Measurements from ENCODE around the gene TENM3.

Gene TENM3

GRCh38 chr4:182555997-182556418, 312.8 kb downstream of the TENM3 start:
- no peak for TF ChIP-seq CTCF (IDR thresholded peaks at IDR 0.05; ENCODE audit: low read depth, low read length, poor library complexity, severe bottlenecking)
- H3K9me3 ChIP-seq (ENCODE audit: control insufficient read depth, insufficient read depth, low read length), result no peaks in the 10 kb centered on the region
- no peaks in the 10 kb centered on the region for H3K79me2 ChIP-seq (ENCODE audit: control insufficient read depth, low read length)
- H3K4me1 ChIP-seq (ENCODE audit: control insufficient read depth, low read length), result no peaks in the 10 kb centered on the region
- no peaks in the 10 kb centered on the region for H3F3A ChIP-seq (ENCODE audit: control insufficient read depth, insufficient read depth)
- no peak overlapping the region for H3K4me2 ChIP-seq (ENCODE audit: low read length)
- no peaks in the 10 kb centered on the region for H4K20me1 ChIP-seq (ENCODE audit: control insufficient read depth, insufficient read depth, low read depth, low read length)
- no peaks in the 10 kb centered on the region for H3K36me3 ChIP-seq (ENCODE audit: control insufficient read depth, low read length)
- no peaks in the 10 kb centered on the region for H3K9me2 ChIP-seq (replicated peaks; ENCODE audit: control insufficient read depth, low read length)
- no peaks in the 10 kb centered on the region for H3K27me3 ChIP-seq (ENCODE audit: control insufficient read depth, low read length)
- no peak overlapping the region for H3K4me3 ChIP-seq (ENCODE audit: low read length)
- no peak overlapping the region for H3K27ac ChIP-seq (ENCODE audit: low read depth, low read length)

GRCh38 chr4:182556580-182556979, 313.4 kb downstream of the TENM3 start:
- no peak overlapping the region for H3K27ac ChIP-seq (ENCODE audit: low read depth, low read length)

GRCh38 chr4:182560358-182560757, 317.2 kb downstream of the TENM3 start:
- Histone ChIP-seq H3K79me2 (ENCODE audit: control insufficient read depth, low read length) (no peaks in the 10 kb centered on the region), H3F3A (ENCODE audit: control insufficient read depth, insufficient read depth) (no peaks in the 10 kb centered on the region), H3K27me3 (ENCODE audit: control insufficient read depth, low read length) (no peaks in the 10 kb centered on the region), H3K9me3 (ENCODE audit: control insufficient read depth, insufficient read depth, low read length) (no peaks in the 10 kb centered on the region), H3K4me3 (ENCODE audit: low read length) (no peak overlapping the region), H3K9me2 (replicated peaks; ENCODE audit: control insufficient read depth, low read length) (no peaks in the 10 kb centered on the region), H3K4me2 (ENCODE audit: low read length) (no peak overlapping the region), H3K27ac (ENCODE audit: low read depth, low read length) (no peak overlapping the region), H4K20me1 (ENCODE audit: control insufficient read depth, insufficient read depth, low read depth, low read length) (no peaks in the 10 kb centered on the region), H3K36me3 (ENCODE audit: control insufficient read depth, low read length) (no peaks in the 10 kb centered on the region), H3K4me1 (ENCODE audit: control insufficient read depth, low read length) (no peaks in the 10 kb centered on the region)
- TF ChIP-seq CTCF (IDR thresholded peaks at IDR 0.05; ENCODE audit: low read depth, low read length, poor library complexity, severe bottlenecking) (no peak), EZH2phosphoT487 (IDR thresholded peaks at IDR 0.05; ENCODE audit: borderline replicate concordance, low read length) (no peak)

More at GRCh38 chr4:182556580-182556979, 313.4 kb downstream of the TENM3 start:
- no peaks in the 10 kb centered on the region for H4K20me1 ChIP-seq (ENCODE audit: control insufficient read depth, insufficient read depth, low read depth, low read length)
- no peaks in the 10 kb centered on the region for H3K4me1 ChIP-seq (ENCODE audit: control insufficient read depth, low read length)
- H3F3A ChIP-seq (ENCODE audit: control insufficient read depth, insufficient read depth), result no peaks in the 10 kb centered on the region
- H3K4me2 ChIP-seq (ENCODE audit: low read length), result no peak overlapping the region
- no peak for TF ChIP-seq CTCF (IDR thresholded peaks at IDR 0.05; ENCODE audit: low read depth, low read length, poor library complexity, severe bottlenecking)
- no peak for TF ChIP-seq EZH2phosphoT487 (IDR thresholded peaks at IDR 0.05; ENCODE audit: borderline replicate concordance, low read length)
- no peaks in the 10 kb centered on the region for H3K9me3 ChIP-seq (ENCODE audit: control insufficient read depth, insufficient read depth, low read length)
- H3K4me3 ChIP-seq (ENCODE audit: low read length), result no peak overlapping the region
- H3K79me2 ChIP-seq (ENCODE audit: control insufficient read depth, low read length), result no peaks in the 10 kb centered on the region
- no peaks in the 10 kb centered on the region for H3K9me2 ChIP-seq (replicated peaks; ENCODE audit: control insufficient read depth, low read length)
- no peaks in the 10 kb centered on the region for H3K36me3 ChIP-seq (ENCODE audit: control insufficient read depth, low read length)
- H3K27me3 ChIP-seq (ENCODE audit: control insufficient read depth, low read length), result no peaks in the 10 kb centered on the region

GRCh38 chr4:182562350-182562749, 319.1 kb downstream of the TENM3 start:
- Histone ChIP-seq H4K20me1 (ENCODE audit: control insufficient read depth, insufficient read depth, low read depth, low read length) (no peaks in the 10 kb centered on the region), H3K9me3 (ENCODE audit: control insufficient read depth, insufficient read depth, low read length) (no peaks in the 10 kb centered on the region), H3K4me1 (ENCODE audit: control insufficient read depth, low read length) (no peaks in the 10 kb centered on the region), H3K27ac (ENCODE audit: low read depth, low read length) (no peak overlapping the region), H3K27me3 (ENCODE audit: control insufficient read depth, low read length) (no peaks in the 10 kb centered on the region), H3K79me2 (ENCODE audit: control insufficient read depth, low read length) (no peaks in the 10 kb centered on the region), H3K9me2 (replicated peaks; ENCODE audit: control insufficient read depth, low read length) (no peaks in the 10 kb centered on the region), H3K4me2 (ENCODE audit: low read length) (no peak overlapping the region), H3K4me3 (ENCODE audit: low read length) (no peak overlapping the region), H3K36me3 (ENCODE audit: control insufficient read depth, low read length) (no peaks in the 10 kb centered on the region), H3F3A (ENCODE audit: control insufficient read depth, insufficient read depth) (no peaks in the 10 kb centered on the region)
- TF ChIP-seq CTCF (IDR thresholded peaks at IDR 0.05; ENCODE audit: low read depth, low read length, poor library complexity, severe bottlenecking) (no peak), EZH2phosphoT487 (IDR thresholded peaks at IDR 0.05; ENCODE audit: borderline replicate concordance, low read length) (no peak)
